Nucleus accumbens (tissue), 56 donors: Measurements from ENCODE around the gene MTNR1A.

Source experiments
- DNase-seq, 56 donors: peaks; one replicate each; lab custom pipeline; 2025; lab: John Stamatoyannopoulos, UW

The MTNR1A gene

GRCh38 chr4:186554914-186555827, at the start of gene MTNR1A:
Gene MTNR1A (minus strand): TSS chr4:186555567. CDS start chr4:186555365, 202 bp downstream.
- peak in 1 of 56 donors; percentile 28 for DNase-seq

- DNase-seq = no peak
Observed at GRCh38 chr4:186604124-186604807, 48.9 kb upstream of the MTNR1A start.

- DNase-seq = no peak
Observed at GRCh38 chr4:186602978-186603377, 47.6 kb upstream of the MTNR1A start.

GRCh38 chr4:186599483-186599882, 44.1 kb upstream of the MTNR1A start:
- no peak for DNase-seq

GRCh38 chr4:186598686-186599085, 43.3 kb upstream of the MTNR1A start:
- no peak for DNase-seq

GRCh38 chr4:186596850-186597390, 41.6 kb upstream of the MTNR1A start:
- DNase-seq = no peak

- no peak for DNase-seq
Observed at GRCh38 chr4:186596346-186596745, 41.0 kb upstream of the MTNR1A start.

DNA sequence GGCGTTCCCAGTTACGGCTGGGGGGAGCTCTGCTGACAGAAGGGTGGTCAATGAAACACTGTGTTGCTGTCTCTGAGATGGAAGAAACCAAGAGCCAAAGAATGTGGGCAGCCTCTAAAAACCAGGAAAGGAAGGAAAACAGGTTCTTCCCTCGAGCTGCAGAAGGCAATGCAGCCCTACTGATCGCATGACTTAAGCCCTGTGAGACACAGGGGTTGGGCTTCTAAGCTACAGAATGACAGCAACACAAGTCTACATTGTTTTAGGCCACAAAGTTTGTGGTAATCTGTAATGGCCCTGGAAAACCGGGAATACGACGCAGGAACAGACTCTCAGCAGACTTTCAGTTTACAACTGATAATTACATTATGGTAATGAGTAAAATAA, 38.2 kb upstream of the MTNR1A start:
- no peak for DNase-seq

- DNase-seq = no peak
Observed at GRCh38 chr4:186592966-186593586, 37.7 kb upstream of the MTNR1A start.

- no peak for DNase-seq
Observed at GRCh38 chr4:186592445-186592844, 37.1 kb upstream of the MTNR1A start.

DNA sequence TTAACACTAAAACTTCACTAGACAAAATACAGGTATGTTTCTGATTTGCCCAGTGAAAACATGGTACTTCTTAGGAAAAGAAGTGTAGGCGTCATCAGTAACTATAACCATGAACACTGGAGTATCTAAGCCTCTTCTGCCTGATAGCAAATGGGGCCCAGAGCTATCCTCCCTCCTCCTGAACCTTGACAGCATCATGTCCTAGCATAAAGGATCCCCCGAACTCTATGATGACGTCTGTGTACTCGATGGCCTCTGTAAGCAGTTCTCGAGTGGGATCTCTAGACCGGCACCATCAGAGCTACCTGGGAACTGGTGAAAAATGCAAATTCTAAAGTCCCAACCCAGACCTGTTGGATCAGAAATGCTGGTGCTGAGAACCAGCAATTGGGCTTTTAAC, 36.3 kb upstream of the MTNR1A start:
- no peak for DNase-seq

- DNase-seq = no peak
Observed at GRCh38 chr4:186588503-186588902, 33.1 kb upstream of the MTNR1A start.

- DNase-seq = peak in 41 of 56 donors; percentile 1 to 83 (median 20)
Observed at GRCh38 chr4:186587416-186588018, 32.1 kb upstream of the MTNR1A start.

DNA sequence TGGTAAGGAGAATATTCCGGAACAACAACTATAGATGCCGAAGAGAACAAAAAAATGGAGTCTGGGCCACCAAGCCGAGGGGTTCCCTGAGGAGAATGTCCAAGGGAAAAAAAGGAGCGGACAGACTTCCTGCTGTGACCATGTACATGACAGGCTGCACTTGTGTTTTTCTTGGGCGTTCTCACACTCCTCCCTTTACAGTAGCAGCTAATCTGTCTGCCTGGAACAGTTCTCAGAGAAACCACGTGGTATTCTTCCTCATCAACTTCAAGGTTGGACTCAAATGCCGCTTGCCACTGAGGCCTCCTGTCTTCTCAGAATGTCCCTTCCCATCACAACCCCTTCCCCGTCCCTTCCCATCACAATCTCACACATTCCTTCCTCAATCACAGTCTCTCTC, 30.8 kb upstream of the MTNR1A start:
- DNase-seq = no peak

- DNase-seq = no peak
Observed at GRCh38 chr4:186584912-186585311, 29.5 kb upstream of the MTNR1A start.

GRCh38 chr4:186581421-186581820, 26.1 kb upstream of the MTNR1A start:
- DNase-seq = no peak

DNA sequence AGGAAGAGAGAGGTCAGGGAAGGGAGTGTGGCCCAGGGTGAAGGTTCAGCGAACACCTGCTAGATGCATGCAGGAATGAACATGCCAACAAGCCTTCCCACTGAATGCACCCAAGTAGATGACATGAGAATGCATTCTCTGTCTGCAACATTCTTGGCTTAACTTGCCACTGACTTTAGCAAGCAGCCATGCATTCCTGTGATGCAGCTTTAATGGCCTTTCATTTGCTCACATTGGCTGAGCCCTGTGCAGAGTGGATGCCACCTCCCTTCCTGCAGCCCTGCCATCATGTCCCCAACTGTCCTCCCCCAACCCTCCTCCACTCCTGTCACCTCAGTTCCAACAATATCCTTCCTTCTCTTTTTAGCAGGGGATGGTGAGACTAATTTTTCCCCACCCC, 25.3 kb upstream of the MTNR1A start:
- DNase-seq = no peak

GRCh38 chr4:186570193-186570996, 15.0 kb upstream of the MTNR1A start:
- peak in 7 of 56 donors; percentile 3 to 31 (median 11) for DNase-seq

DNA sequence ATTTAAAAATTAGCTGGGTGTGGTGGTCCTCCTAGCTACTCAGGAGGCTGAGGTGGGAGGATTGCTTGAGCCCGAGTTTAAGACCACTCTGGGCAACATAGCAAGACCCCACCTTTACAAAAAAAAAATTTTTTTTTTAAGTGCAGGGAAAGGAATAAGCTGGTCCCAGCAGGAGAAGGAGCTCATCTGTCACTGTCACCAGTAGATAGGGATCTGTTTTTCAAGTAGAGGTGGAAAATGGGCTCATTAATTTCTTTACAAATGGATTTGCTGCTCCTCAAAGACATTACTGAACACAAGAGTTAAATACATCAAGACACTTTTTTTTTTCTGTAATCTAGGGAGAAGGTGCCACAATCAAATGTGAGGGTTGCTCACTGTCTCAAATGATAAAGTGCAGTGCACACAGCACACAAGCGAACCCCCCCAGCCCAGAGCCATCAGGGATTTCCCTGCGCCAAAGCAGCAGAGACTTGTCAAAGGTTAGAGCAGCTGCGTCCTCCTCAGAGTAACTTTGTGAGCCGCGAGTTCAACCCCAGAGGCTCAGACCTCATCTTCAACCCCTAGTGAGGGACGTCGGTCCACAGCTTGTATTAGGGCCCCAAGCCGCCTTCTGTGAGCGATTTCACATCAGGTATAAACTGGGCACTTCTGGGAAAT, 14.3 kb upstream of the MTNR1A start:
- no peak for DNase-seq
